GM12878 (cell line): Measurements from ENCODE around the gene SEPTIN11.

Source experiments
- ATF3 ChIP-seq: IDR thresholded peaks from 2 replicates; pipeline ENCODE4 v1.6.1; 2011; ENCODE audit warnings: low read depth, mild to moderate bottlenecking, low read length, moderate library complexity, borderline replicate concordance; ENCODE audit errors: extremely low read depth
- BACH1 ChIP-seq: fragments of 450-650 bp; IDR thresholded peaks from 2 replicates; pipeline ENCODE4 v1.6.1; 2017; ENCODE audit warnings: mild to moderate bottlenecking, borderline replicate concordance
- CTCF ChIP-seq, 3 experiments: IDR thresholded peaks in 2 of 3; conservative IDR thresholded peaks in 1 of 3; 2 replicates each; pipeline ENCODE4 v1.5.1; 2011; ENCODE audit warnings: low read depth in 3 of 3, low read length in 3 of 3, mild to moderate bottlenecking in 3 of 3, control low read depth in 2 of 3, moderate library complexity in 2 of 3, inconsistent platforms in 1 of 3, mixed read lengths in 1 of 3; ENCODE audit not compliant: control insufficient read depth in 2 of 3, insufficient read depth in 1 of 3; ENCODE audit errors: extremely low read depth in 1 of 3
- EGR1 ChIP-seq, 2 experiments: IDR thresholded peaks; 1 replicate in 1 of 2; 2 replicates in 1 of 2; pipeline ENCODE4 v1.6.1; 2011 to 2012; ENCODE audit warnings: low read depth in 2 of 2, low read length in 2 of 2, borderline replicate concordance in 1 of 2, mild to moderate bottlenecking in 1 of 2, moderate library complexity in 1 of 2
- EP300 ChIP-seq, 2 experiments: fragments of 150-350 bp in 1 of 2; IDR thresholded peaks; 2 replicates each; pipeline ENCODE4 v1.6.1; 2011 to 2012; ENCODE audit warnings: low read depth in 2 of 2, low read length in 2 of 2, borderline replicate concordance in 1 of 2, improper control_type of control experiment in 1 of 2, inconsistent platforms in 1 of 2; ENCODE audit not compliant: control insufficient read depth in 1 of 2
- EZH2 ChIP-seq: IDR thresholded peaks from 2 replicates; pipeline ENCODE4 v1.6.1; 2012; ENCODE audit warnings: low read depth, mild to moderate bottlenecking, control low read depth, inconsistent platforms, low read length, borderline replicate concordance; ENCODE audit not compliant: control insufficient read depth
- FOXK2 ChIP-seq: fragments of 450-650 bp; IDR thresholded peaks from 2 replicates; pipeline ENCODE4 v1.6.1; 2017; ENCODE audit warnings: mild to moderate bottlenecking, moderate library complexity
- LARP7 ChIP-seq: fragments of 450-650 bp; IDR thresholded peaks from 2 replicates; pipeline ENCODE4 v1.6.1; 2017; ENCODE audit warnings: mild to moderate bottlenecking
- POLR2A ChIP-seq: IDR thresholded peaks from 2 replicates; pipeline ENCODE4 v1.6.1; 2011; ENCODE audit warnings: low read depth, mild to moderate bottlenecking, low read length
- POLR2AphosphoS5 ChIP-seq: IDR thresholded peaks from 2 replicates; pipeline ENCODE4 v1.6.1; 2011; ENCODE audit warnings: mild to moderate bottlenecking, low read length, inconsistent platforms
- RCOR1 ChIP-seq: conservative IDR thresholded peaks from 2 replicates; pipeline ENCODE4 v1.6.1; 2012; ENCODE audit warnings: low read depth, low read length, improper control_type of control experiment
- RFX5 ChIP-seq: IDR thresholded peaks from 2 replicates; pipeline ENCODE4 v1.6.1; 2011; ENCODE audit warnings: low read depth, low read length, improper control_type of control experiment
- TCF3 ChIP-seq: IDR thresholded peaks from 2 replicates; pipeline ENCODE4 v1.6.1; 2012; ENCODE audit warnings: low read depth, mild to moderate bottlenecking, low read length, borderline replicate concordance; ENCODE audit not compliant: insufficient read depth

DNA sequence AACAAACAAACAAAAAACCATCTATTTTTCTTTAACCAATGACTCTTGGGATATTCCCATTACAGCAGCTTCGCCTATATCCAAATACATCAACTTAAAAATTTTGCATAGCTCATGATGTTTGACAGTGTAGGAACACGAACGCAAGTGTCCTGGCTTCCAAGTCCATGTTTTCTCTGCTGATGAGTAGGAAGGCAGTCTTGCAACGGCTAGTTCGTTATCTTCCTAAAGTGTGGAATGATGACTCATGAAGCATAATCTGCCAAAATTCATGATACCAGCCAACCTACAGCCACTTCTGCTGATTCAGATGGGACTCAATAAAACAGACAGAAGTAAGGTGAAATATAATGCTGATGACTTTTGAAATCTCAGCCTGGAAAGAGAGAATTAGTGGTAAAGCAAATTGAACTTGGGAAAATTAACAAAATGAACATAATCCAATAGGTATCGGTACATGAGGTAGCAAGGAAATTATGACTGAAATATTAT is 6.4 kb upstream of the SEPTIN11 start:
- TF ChIP-seq BACH1 (no peak), FOXK2 (no peak), POLR2AphosphoS5 (no peak), LARP7 (no peak), POLR2A (no peak), EZH2 (no peak), CTCF (IDR thresholded peaks at IDR 0.05 in 2 of 3, conservative IDR thresholded peaks at IDR 0.05 in 1 of 3; ENCODE audit: control insufficient read depth in 2 of 3, extremely low read depth in 1 of 3, insufficient read depth in 1 of 3, low read depth in 3 of 3, low read length in 3 of 3) (no peak), TCF3 (no peak), EP300 (IDR thresholded peaks at IDR 0.05; ENCODE audit: borderline replicate concordance in 1 of 2, control insufficient read depth in 1 of 2, low read depth in 2 of 2, low read length in 2 of 2) (no peak), RCOR1 (no peak), RFX5 (no peak), EGR1 (IDR thresholded peaks at IDR 0.05; ENCODE audit: borderline replicate concordance in 1 of 2, low read depth in 2 of 2, low read length in 2 of 2) (no peak), ATF3 (no peak)
